Large intestine (tissue), 3 donors: ENCODE data around the gene COL23A1. TPM values are rescaled to one million over a fixed set of nuclear protein-coding genes. Genes with fewer than 3 reads are reported as not detected.
"Not testable (repeated sequence)": the region's sequence is repeated elsewhere in the genome, so short reads cannot be mapped to it uniquely, and the experiment has no call there.

ENCODE experiments used
- DNase-seq, 2 donors: peaks; one replicate each; pipeline versions ENCODE4 v3.0.0 to v3.0.0-alpha.2; 2013
- H3K27ac ChIP-seq: one replicate; pipeline ENCODE4 v1.5.1; 2013; ENCODE audit warnings: low read length
- H3K27me3 ChIP-seq: 2 replicates; pipeline ENCODE4 v1.6.1; 2013; ENCODE audit warnings: low read length; ENCODE audit not compliant: control insufficient read depth, insufficient read depth
- H3K36me3 ChIP-seq: 2 replicates; pipeline ENCODE4 v1.6.1; 2013; ENCODE audit warnings: low read length; ENCODE audit not compliant: control insufficient read depth, insufficient read depth
- H3K4me1 ChIP-seq: one replicate; pipeline ENCODE4 v1.6.1; 2013; ENCODE audit warnings: low read length; ENCODE audit not compliant: control insufficient read depth, insufficient read depth
- H3K4me3 ChIP-seq: one replicate; pipeline ENCODE4 v1.5.1; 2013; ENCODE audit warnings: low read length
- H3K9me3 ChIP-seq: one replicate; pipeline ENCODE4 v1.6.1; 2013; ENCODE audit warnings: mild to moderate bottlenecking, low read depth, low read length, moderate library complexity; ENCODE audit not compliant: control insufficient read depth
- WGBS: methylation state at CpG from one replicate; pipeline ENCODE4 v1.1.5; 2013; ENCODE audit warnings: low lambda C conversion rate; ENCODE audit not compliant: insufficient coverage; 5-methylcytosine and 5-hydroxymethylcytosine counted together
- polyA plus RNA-seq: library from polyadenylated mRNA; unstranded; fragments of 120-200 nt; gene quantifications from one replicate; pipeline ENCODE4 v1.2.1, GENCODE V29; 2013

COL23A1 gene
- polyA plus RNA-seq, 1 donor, result 8.9 TPM

GRCh38 chr5:178204935-178205748, 385.1 kb downstream of the COL23A1 start:
- peak; percentile 74 to 87 for DNase-seq
- Histone ChIP-seq H3K4me3 (peak overlapping the region; percentile 90), H3K9me3 (no peaks in the 10 kb centered on the region), H3K36me3 (peaks cover 43% of the 10 kb centered on the region), H3K27ac (peak overlapping the region; percentile 90), H3K27me3 (no peaks in the 10 kb centered on the region), H3K4me1 (peaks cover 42% of the 10 kb centered on the region)
- WGBS, result no CpG with 5 or more reads among the region's 90 CpGs

GRCh38 chr5:178204182-178204934, 385.8 kb downstream of the COL23A1 start, which contains the start of gene HNRNPAB:
Gene HNRNPAB, plus strand, starts transcription at chr5:178204533. Its CDS starts 305 bp downstream, at chr5:178204838.
- H3K4me1 ChIP-seq, result peaks cover 34% of the 10 kb centered on the region
- no CpG with 5 or more reads among the region's 96 CpGs for WGBS

GRCh38 chr5:178203670-178204181, 386.5 kb downstream of the COL23A1 start:
- Histone ChIP-seq H3K27ac (no peak overlapping the region), H3K4me3 (peak overlapping the region; percentile 90), H3K36me3 (peaks cover 29% of the 10 kb centered on the region), H3K27me3 (no peaks in the 10 kb centered on the region), H3K9me3 (no peaks in the 10 kb centered on the region), H3K4me1 (peaks cover 28% of the 10 kb centered on the region)
- no peak for DNase-seq
- 24% methylated on average over 3 of the region's 30 CpGs for WGBS

More at GRCh38 chr5:178204182-178204934, 385.8 kb downstream of the COL23A1 start, which contains the start of gene HNRNPAB:
- Histone ChIP-seq H3K4me3 (peak within 1 kb of the TSS; percentile 90), H3K9me3 (no peaks in the 10 kb centered on the region), H3K27ac (peak within 1 kb of the TSS; percentile 90), H3K27me3 (no peaks in the 10 kb centered on the region), H3K36me3 (peaks cover 35% of the 10 kb centered on the region)
- peak; percentile 96 to 97 for DNase-seq

- Histone ChIP-seq H3K4me3 (no peak overlapping the region), H3K27me3 (no peaks in the 10 kb centered on the region), H3K36me3 (peaks cover 19% of the 10 kb centered on the region), H3K4me1 (peaks cover 17% of the 10 kb centered on the region), H3K27ac (no peak overlapping the region), H3K9me3 (no peaks in the 10 kb centered on the region)
- WGBS, result no CpG with 5 or more reads among the region's 10 CpGs
- DNase-seq, result no peak
These were observed 387.7 kb downstream of the COL23A1 start for GRCh38 chr5:178202541-178202940.

GRCh38 chr5:178201927-178202235, 388.3 kb downstream of the COL23A1 start:
- H3K4me1 ChIP-seq, result peaks cover 10% of the 10 kb centered on the region
- no peak for DNase-seq
- no peaks in the 10 kb centered on the region for H3K9me3 ChIP-seq
- no peak overlapping the region for H3K27ac ChIP-seq
- no peaks in the 10 kb centered on the region for H3K27me3 ChIP-seq
- H3K4me3 ChIP-seq, result no peak overlapping the region
- peaks cover 12% of the 10 kb centered on the region for H3K36me3 ChIP-seq
- WGBS, result no CpG with 5 or more reads among the region's 2 CpGs

GRCh38 chr5:178201221-178201926, 388.8 kb downstream of the COL23A1 start:
- WGBS, result 100% methylated on average over 1 of the region's 14 CpGs
- Histone ChIP-seq H3K4me1 (peaks cover 5% of the 10 kb centered on the region), H3K36me3 (peaks cover 7% of the 10 kb centered on the region), H3K9me3 (no peaks in the 10 kb centered on the region), H3K4me3 (no peak overlapping the region), H3K27me3 (peaks cover 1% of the 10 kb centered on the region), H3K27ac (no peak overlapping the region)
- DNase-seq, result no peak

- no CpG with 5 or more reads among the region's 12 CpGs for WGBS
- Histone ChIP-seq H3K27me3 (peaks cover 8% of the 10 kb centered on the region), H3K9me3 (no peaks in the 10 kb centered on the region), H3K4me1 (no peaks in the 10 kb centered on the region), H3K36me3 (no peaks in the 10 kb centered on the region), H3K27ac (no peak overlapping the region), H3K4me3 (no peak overlapping the region)
- DNase-seq, result no peak
These were observed 390.4 kb downstream of the COL23A1 start for GRCh38 chr5:178199581-178200434.

GRCh38 chr5:178198706-178199105, 391.5 kb downstream of the COL23A1 start:
- Histone ChIP-seq H3K27me3 (peaks cover 19% of the 10 kb centered on the region), H3K4me1 (no peaks in the 10 kb centered on the region), H3K4me3 (no peak overlapping the region), H3K27ac (no peak overlapping the region), H3K36me3 (no peaks in the 10 kb centered on the region), H3K9me3 (no peaks in the 10 kb centered on the region)
- no peak for DNase-seq
- WGBS, result no CpG with 5 or more reads among the region's 11 CpGs

- not testable (repeated sequence) for DNase-seq, H3K4me3 ChIP-seq, H3K9me3 ChIP-seq, H3K4me1 ChIP-seq, H3K36me3 ChIP-seq, H3K27ac ChIP-seq
- H3K27me3 ChIP-seq, result peaks cover 22% of the 10 kb centered on the region
- WGBS, result no CpG with 5 or more reads among the region's 11 CpGs
These were observed 392.0 kb downstream of the COL23A1 start for GRCh38 chr5:178198151-178198550.
